ENCODE results near the gene RCBTB2.

The RCBTB2 gene

DNA sequence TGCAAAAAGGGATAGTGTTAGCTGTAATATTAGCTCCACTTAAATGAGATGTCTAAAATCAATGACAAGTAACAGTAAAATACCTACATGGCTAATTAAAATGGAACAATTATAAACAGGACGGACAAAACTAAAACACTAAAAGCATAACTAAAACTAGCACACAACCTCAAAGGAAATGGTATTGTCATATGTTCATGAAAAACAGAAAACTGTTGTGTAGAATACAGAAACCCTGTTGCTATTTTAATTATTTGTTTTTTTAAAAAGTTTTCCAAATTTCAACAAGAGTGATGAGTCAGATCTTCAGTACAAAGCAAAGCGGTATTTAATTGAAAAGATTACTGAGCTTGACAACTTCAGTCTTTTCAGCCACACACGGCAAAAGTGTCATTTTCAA, 4.2 kb downstream of the RCBTB2 start:
- DNase-seq, result no peak

DNA sequence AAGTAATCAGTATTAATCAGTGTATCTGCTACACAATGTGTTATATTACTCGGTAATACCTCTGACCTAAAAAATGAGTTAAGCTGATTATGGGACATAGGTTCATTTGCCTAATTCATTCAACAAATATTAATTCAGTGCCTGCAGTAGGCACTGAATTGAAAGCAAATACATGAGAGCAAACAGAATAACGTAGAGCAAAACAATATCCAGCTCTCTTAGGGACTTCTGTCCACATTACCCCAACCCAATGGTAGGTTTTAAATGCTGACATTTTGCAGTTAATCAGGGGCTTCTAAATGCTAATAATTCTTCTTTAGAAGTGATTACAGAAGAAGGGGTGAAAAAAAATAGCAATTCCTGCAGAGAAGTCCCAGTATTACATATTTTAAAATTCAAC, 4.9 kb downstream of the RCBTB2 start:
- DNase-seq, result no peak

DNA sequence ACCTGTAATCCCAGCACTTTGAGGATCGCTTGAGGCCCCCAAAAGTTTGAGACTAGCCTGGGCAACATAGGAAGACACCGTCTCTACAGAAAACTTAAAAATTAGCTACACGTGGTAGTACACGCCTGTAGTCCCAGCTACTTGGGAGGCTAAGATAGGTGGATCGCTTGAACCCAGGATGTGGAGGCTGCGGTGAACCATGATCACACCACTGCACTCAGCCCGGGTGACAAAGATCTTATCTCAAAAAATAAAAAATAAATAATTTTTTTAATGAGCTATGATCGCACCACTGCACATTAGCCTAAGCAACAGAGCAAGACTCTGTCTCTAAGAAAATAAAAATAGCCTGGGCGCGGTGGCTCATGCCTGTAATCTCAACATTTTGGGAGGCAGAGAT, 6.6 kb downstream of the RCBTB2 start:
- DNase-seq, result peak; percentile 22

DNA sequence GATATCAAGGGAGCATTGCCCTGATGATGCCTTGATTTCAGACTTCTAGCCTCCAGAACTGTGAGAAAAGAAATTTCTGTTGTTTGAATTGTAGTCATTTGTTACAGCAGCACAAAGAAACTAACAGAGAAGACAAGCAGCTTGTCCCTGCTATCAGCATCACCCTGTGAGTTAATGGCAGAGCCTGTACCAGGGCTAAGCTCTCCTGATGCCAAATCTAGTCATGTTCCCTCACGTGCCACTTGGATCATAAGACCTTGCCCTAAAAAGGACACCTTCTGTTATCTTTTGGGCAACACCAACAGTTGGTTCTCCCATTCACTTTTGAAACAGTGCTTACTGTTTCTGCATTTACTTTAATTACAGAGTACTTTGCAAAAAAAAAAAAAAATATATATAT, 14.8 kb downstream of the RCBTB2 start:
- DNase-seq, result no peak

DNA sequence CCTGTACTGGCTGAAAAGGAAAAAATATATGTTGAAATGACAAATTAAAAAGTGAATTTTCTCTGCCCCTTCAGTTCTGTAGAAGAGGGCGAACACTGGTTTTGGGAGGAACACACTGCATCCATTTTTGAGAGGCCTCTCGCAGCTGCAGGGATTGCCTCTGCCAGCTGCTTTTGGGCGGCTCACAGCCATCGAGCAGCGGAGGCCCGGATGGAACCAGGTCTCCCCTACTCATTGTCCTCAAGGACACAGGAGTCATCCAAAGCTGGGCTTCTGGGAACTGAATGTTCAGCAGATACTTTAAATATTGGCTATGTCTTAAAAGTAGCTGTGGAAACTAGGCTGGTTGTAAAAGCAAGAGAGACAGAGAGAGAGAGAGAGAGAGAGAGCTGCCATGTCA, 17.1 kb downstream of the RCBTB2 start:
- no peak for DNase-seq

DNA sequence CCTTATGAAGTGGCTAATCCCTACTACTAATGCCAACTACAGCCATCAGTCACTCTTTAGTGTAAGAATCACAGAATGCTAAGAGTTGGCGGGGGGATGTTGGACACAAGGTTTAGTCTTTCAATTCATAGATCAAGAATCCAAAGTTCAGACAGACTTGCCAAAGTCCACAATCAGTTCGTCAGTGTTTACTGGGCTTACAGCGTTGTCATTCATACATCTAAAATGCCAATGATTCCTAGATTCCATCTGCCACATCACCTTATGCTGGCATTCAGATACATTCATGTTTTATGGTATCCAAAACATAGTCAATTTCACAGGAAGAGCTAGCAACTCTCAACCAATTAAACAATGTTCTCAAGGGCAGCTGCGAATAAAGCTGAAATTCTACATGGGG, 18.1 kb downstream of the RCBTB2 start:
- DNase-seq, result no peak

DNA sequence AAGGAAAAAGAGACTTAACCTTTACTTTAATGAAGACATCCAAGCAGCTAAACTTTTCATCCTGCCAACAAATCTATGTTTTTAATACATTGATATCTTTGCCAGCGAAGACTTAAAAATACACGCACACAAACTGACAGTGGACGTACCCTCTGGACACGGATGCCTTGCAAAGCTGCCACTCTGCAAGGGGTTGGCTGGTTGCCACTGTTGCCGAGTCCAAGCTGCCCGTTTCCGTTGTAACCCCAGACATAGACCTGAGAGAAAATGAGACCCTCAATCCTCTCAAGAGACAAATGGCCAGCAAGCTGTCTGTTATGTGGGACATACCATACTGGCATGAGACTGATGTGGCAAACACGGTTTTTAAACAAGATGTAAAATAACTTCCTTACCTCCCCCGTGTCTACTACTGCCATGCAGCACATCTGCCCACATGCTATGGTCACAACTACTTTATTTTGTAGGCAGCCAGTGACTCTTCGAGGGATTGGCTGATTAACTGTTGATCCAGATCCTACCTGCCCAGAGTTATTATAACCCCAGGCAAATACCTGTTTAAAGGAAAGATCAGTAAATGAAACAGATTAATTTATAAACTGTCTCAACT, 21.2 kb downstream of the RCBTB2 start:
- no peak for DNase-seq

DNA sequence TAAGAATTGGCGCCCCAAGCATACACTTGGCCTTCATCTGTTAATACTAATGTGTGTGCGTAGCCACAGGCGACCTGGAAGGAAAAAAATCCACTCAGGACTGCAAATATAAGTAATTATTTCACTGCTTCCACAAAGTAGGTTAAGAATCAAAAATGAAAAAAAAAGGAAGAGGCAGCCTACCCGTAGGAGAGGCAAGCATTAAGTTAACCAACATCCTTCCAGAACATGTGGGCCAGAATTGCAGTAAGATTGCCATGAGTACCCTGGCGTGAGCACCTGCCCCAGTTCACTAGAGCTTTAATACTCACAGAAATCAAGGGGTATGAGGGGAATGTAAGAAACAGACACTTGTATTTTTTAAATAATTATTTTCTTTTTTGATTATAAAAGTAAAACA, 22.2 kb downstream of the RCBTB2 start:
- DNase-seq, result no peak

DNA sequence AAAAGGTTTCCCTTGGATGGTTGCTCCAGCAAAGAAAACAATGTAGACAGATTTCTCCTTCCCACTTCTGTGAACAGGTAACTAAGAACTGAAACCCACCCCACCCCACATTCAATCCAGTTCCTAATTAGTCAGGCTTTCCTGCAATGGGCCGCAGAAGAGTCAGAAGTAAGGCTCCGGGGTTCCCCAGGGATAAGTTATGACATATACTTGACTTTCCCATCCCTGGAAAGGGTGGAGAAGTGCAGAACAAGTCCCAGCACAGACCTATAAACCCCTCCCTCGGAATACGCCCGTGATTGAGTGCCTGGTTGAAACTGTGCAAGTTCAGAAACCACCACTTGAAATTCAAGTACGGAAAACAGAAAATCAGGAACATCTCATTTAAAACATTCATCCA, 24.9 kb downstream of the RCBTB2 start:
- DNase-seq, result no peak

DNA sequence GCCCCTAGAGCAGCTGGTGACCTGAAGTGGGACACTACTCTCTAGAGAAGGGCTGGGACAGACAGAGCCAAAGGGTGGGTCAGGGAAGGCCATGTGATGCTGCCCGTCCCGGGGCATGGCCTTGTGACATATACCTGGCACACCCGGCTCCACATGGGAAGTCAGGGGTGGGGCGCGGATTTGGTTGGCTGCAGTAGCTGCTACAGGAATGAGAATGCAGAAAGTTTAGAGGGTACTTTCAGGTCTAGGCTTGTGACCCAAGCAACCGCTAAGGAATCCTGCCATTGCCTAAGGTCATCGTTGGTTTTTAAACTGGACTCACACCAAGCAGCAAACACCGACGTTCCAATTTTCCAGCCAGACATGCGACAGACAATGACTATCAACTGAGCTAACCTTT, 25.9 kb downstream of the RCBTB2 start:
- DNase-seq, result no peak

DNA sequence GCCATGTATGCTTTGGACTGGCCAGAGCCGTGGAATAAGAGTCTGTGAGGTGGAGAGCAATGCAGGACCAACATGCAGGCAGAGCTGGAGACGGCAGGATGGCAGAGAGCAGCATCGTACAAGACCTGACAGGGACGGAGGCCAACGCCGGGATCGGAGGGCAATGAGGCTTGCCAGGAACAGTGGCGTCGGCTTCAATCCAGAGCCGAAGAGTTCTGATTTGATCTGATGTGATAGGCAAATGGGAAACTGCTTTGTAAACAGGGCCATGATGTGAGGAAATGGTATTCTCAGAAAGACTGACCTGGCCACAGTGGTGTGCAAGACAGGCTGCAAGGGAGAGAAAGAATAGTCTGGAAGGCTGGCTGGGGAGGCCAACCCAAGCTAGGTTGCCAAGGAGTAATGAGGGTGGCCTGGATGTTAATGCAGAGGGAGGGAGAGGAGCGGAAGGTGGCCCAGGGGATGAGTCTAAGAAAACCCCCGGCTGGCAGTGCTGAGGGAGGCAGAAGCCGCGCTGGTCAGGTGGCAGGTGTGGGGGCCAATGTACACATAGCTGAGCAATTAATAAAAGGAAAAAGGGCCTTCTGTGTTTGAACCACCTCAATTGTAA, 26.7 kb downstream of the RCBTB2 start:
- DNase-seq, result no peak

DNA sequence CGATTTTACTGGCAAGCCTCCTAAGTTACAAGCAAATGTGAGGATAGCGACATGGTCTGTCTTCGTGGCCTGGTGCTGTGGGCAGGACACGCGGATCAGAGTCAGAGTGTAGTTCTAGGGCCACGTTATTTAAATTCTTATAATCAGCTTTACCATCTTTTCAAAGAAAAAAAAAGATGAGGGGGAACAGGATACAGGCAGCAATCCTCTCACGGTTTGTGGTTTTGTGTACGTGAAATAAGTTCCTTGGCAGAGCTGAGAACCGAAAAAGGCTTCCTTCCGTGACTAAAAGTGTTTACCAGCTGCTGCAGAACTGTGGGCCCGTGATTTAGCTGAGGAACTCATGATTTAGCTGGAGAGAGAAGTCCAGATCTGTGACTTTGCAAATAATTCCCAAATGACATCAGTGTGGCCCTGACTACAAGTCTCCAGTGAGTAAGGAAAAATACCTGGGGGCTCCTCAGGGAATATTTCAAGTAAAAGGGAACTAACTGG, 27.2 kb downstream of the RCBTB2 start:
- peak; percentile 53 for DNase-seq

DNA sequence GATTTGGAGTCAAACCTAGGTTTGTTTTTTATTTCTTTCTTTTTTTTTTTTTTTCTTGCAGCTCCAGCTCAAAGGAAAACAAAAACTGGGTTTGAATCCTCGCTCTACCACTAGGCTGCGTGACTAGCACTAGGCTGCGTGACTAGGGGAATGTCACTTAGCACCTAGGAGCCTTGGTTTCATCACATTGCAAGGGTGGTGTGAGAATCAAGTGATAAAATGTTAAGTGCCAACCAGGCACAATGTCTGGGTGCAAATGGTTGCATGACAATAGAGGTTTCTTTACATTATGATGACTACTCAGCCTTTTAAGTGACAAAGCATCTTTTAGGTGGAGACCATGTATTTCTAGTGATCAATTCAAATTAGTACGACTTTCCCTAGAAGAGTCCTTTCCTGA, 27.9 kb downstream of the RCBTB2 start:
- DNase-seq, result no peak

DNA sequence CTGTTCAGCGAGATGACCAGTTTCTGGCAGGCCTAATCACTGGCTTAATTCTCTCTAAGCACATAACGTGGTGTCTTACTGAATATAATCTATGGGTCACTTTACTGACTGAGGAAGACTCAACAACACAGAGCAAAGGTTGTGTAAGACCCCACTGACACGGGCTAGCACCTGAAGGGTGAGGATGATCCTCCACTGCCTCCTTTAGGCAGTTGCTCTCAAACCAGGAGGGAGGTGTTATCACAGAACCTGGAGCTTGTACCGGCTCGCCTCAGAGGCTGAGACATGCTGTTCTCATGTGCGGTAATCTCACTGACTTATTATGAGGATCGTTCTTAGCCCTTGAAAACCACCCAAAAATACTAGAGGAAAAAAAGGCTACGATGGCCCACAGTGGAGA, 28.3 kb downstream of the RCBTB2 start:
- no peak for DNase-seq

DNA sequence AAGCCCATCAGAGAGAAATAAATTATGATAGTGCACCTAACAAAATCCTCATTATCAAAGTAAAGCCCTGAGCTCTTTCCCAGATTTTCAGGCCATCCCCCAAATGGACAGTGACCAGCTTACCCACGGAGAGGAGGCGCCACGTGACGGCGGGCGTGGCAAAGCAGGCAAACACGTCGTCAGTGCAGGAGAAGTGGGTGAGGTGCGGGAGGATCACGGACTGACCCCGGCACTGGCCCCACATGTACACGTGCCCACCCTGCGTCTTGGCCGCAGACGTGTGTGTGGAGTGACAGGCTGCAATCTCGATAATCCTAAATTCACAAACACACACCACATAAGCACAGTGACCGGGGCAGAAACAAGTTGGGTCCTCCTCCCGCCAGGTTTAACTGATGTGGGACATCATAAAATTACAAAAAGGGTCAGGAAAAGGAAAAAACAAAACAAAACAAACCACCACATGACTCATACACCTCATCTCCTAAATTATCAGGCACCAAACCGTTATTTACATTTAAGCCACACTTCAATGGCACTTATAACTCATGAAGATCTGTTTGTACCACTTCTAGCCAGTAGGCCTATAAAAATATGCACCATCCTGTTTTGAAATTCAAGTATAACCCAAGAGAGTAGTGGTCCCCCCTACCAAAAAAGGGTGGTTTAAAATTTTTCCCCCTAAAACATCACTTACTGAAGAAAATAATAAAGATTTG, 30.1 kb downstream of the RCBTB2 start:
- no peak for DNase-seq

DNA sequence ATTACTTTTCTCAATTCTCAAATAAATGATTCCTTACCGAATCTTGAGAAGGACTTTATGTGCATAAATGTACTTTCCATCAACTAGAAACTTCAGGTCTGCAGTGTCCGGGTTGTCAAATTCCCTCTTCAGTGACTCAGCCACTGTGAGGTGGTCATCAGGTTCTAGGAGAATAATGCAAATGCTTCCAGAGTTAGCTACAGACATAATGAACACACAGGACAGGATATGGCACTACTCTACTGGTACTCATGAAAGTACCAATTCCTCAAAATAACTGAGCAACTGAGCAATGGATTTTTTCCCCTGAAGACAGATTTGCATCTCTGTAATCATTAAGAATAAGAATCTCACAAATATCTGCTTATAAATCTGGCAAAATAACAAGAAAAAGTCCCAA, 31.2 kb downstream of the RCBTB2 start:
- no peak for DNase-seq

DNA sequence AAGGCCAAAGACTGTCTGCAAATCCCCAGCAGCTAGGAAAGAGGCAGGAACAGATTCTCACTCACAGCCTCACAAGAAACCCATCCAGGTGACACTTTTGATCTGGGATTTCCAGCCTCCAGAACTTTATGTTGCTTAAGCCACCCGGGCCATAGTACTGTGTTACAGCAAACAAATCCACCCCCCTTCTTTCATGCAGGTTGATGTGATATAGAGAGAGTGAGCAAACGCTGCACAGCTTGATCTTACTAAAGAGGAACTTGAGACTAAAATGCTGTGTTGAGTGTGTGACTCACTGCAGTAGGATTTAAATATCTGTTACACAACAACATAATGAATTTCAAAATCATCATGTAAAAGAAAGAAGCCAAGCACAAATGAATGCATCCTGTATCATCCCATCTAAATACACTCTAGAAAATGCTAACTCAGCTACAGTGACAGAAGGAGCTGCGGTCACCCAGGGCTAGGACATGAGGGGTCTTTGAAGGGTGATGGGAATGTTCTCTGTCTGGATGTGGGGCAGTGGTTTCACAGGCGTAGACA, 32.2 kb downstream of the RCBTB2 start:
- no peak for DNase-seq

DNA sequence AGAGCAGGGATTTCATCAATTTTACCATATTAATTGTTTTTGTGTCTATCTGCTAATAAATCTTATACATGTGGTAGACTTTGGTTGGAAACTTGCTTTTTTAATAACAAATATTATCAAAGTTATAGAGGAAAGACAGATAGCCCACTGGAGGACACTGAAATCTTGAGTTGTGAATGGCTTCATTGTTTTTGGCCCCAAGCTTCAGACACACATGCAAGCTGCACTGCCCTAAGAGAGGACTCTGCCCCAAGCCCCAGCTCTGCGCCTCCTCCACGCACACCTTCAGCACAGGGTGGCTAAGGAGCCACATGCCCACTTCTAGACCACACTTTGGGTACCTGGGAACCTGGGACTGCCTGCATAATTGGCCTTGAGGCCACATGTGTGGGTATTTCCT, 35.2 kb downstream of the RCBTB2 start:
- DNase-seq, result no peak

DNA sequence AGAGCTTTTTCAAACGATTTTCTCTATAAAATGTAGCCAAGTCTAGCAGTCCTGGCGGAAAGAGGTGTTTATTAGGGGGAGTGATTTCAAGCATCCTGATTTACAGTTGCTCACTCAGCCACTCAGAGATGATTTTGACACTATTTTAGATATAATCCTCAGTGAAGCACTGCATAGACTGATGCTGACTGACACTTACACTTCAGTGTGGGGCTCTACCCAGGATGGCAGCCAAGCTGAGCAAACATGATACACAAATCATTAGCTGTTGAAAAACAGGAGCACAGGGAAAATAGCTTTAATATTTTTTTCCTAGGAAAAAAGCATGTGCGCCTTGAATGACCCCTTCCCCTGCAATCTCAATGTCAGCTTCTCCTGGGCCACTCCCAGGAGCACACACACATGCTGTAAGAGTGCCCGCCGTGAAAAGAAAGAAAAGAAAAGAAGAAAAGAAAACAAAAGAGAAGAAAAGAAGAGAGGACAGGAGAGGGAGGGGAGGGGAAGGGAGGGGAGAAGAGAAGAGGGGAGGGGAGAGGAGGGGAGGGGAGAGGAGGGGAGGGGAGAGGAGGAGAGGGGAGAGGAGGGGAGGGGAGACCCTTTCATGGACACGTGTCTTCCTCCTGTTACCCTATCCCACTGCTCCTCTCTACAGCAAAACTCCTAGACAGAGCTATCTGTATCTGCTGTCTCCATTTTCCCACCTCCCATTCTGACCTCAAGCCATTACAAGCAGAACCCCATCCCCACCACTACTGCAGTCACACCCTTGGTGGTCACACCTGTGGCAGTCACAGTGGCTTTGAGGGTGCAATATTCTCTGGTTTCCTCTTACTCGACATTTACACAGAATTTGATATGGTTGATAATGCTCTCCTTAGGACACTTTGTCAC, 36.4 kb downstream of the RCBTB2 start:
- no peak for DNase-seq

DNA sequence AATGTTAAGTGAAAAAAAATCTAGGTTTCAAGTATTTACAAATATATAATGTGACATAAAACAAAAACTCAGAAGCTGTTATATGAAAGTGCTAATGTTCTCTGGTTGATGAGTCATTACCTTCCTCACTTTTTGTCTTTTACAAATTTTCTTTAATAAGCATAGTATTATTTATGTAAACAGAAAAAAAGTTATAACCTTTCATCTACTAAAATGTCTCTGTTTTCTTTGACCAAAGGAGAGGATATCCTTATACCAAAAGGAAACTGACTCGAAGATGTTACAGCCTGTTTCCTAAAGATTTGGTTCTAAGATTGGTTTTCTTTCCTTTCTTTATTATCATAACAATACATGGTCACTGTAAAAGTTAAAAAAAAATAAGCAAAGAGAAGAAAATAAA, 38.0 kb downstream of the RCBTB2 start:
- DNase-seq, result no peak

DNA sequence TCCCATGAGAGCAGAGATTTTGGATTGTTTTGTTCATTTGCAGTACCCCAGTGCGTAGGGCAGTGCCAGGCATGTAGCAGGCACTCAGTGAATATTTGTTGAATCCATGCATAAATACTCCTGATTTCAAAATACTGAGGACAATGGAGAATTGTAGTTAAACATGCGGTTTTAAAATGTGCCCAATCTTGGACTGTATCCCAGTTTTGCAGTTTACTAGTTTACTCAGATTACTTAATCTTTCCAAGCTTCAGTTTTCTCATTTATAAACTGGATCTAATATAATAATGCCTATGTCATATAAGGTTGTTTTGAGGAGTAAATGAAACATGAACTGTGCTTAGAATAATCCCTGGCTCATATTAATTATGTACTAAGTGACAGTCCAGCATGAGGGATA, 39.0 kb downstream of the RCBTB2 start:
- no peak for DNase-seq

DNA sequence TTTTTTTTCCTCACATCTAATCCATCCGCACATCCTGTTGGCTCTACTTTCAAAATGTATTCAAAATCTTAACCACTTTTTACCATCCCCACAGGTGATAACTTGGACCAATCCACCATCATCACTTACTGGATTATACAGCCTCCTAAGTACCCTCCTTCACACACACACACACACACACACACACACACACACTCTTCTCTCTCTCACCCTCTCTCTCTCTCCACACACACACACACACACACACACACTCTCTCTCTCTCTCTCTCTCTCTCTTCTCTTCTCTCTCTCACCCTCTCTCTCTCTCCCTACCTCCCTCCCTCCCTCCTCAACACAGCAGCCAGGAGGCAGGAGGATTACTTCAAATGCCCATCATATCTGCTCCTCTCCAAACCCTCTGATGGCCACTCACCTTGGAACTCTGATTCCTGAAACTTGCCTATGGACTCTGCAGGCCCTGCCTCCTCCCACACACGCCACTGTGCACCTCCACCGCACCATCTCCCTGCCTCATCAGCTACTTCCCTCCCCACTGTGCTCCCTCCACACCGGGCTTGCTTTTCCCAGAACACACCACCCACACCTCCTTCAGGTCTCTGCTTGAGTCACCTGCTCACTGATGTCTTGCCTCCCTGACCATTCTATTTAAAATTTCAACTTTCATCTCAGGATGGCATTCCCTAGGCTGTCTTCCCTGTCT, 39.7 kb downstream of the RCBTB2 start:
- no peak for DNase-seq
